GM18867 (cell line): Measurements from ENCODE around the gene MTF2.
"Not testable (repeated sequence)": the region's sequence is repeated elsewhere in the genome, so short reads cannot be mapped to it uniquely, and the experiment has no call there.

ENCODE experiments used
- ATAC-seq: cut with Tn5 transposase; IDR thresholded peaks from one replicate; pipeline ENCODE4 v1.9.1; 2021; ENCODE audit warnings: mild to moderate bottlenecking, moderate library complexity; ENCODE audit not compliant: unreplicated experiment

The MTF2 gene

GRCh38 chr1:93140106-93140505 is 61.0 kb downstream of the MTF2 start:
- ATAC-seq: no peak

- ATAC-seq: no peak
Observed at GRCh38 chr1:93142161-93142560, 63.1 kb downstream of the MTF2 start.

GRCh38 chr1:93143136-93143535 is 64.1 kb downstream of the MTF2 start:
- no peak for ATAC-seq

GRCh38 chr1:93143769-93144168 is 64.7 kb downstream of the MTF2 start:
- no peak for ATAC-seq

- no peak for ATAC-seq
Observed at GRCh38 chr1:93148001-93148400, 68.9 kb downstream of the MTF2 start.

- ATAC-seq: no peak
Observed at GRCh38 chr1:93150729-93151128, 71.6 kb downstream of the MTF2 start.

- no peak for ATAC-seq
Observed at GRCh38 chr1:93151474-93151873, 72.4 kb downstream of the MTF2 start.

GRCh38 chr1:93152835-93153234 is 73.8 kb downstream of the MTF2 start:
- ATAC-seq: no peak

- ATAC-seq: no peak
Observed at GRCh38 chr1:93154898-93155297, 75.8 kb downstream of the MTF2 start.

GRCh38 chr1:93155335-93155734 is 76.3 kb downstream of the MTF2 start:
- no peak for ATAC-seq

GRCh38 chr1:93159337-93159736 is 80.3 kb downstream of the MTF2 start:
- ATAC-seq: no peak

- not testable (repeated sequence) for ATAC-seq
Observed at GRCh38 chr1:93163314-93163713, 84.2 kb downstream of the MTF2 start.

GRCh38 chr1:93164816-93165215 is 85.7 kb downstream of the MTF2 start:
- ATAC-seq: no peak

- not testable (repeated sequence) for ATAC-seq
Observed at GRCh38 chr1:93165895-93166294, 86.8 kb downstream of the MTF2 start.

- no peak for ATAC-seq
Observed at GRCh38 chr1:93167006-93167405, 87.9 kb downstream of the MTF2 start.

GRCh38 chr1:93170141-93170678 is 91.1 kb downstream of the MTF2 start:
- not testable (repeated sequence) for ATAC-seq

- no peak for ATAC-seq
Observed at GRCh38 chr1:93171549-93172034, 92.5 kb downstream of the MTF2 start.

GRCh38 chr1:93172778-93173177 is 93.7 kb downstream of the MTF2 start:
- no peak for ATAC-seq

GRCh38 chr1:93174638-93175037 is 95.6 kb downstream of the MTF2 start:
- not testable (repeated sequence) for ATAC-seq

- ATAC-seq: no peak
Observed at GRCh38 chr1:93177991-93178390, 98.9 kb downstream of the MTF2 start.

- no peak for ATAC-seq
Observed at GRCh38 chr1:93178418-93178817, 99.3 kb downstream of the MTF2 start.

GRCh38 chr1:93179886-93180722 is 101.0 kb downstream of the MTF2 start, which contains the start of gene TMED5:
Gene TMED5, minus strand, starts transcription at chr1:93180413. Its CDS starts 171 bp downstream, at chr1:93180242.
- peak; percentile 84 for ATAC-seq
